HEK293 (cell line): ENCODE measurements around the gene RIPPLY2.

Source experiments
- CTCF ChIA-PET: fragments of 350-600 bp; formaldehyde crosslinking; extraction: SDS; loops from one replicate; lab custom pipeline; 2021; ENCODE audit warnings: antibody characterized with exemption; lab: Yijun Ruan, JAX
- POLR2A ChIA-PET: fragments of 300-600 bp; formaldehyde crosslinking; extraction: SDS; loops from one replicate; lab custom pipeline; 2020; ENCODE audit warnings: antibody characterized with exemption, inconsistent platforms; lab: Yijun Ruan, JAX
- H3K27ac ChIP-seq: fragments of 200-500 bp; sonication (Bioruptor generic); 2 replicates; pipeline ENCODE4 v1.5.1; 2014; ENCODE audit warnings: low read depth, low read length, control low read depth, inconsistent platforms; ENCODE audit errors: extremely low read depth
- H3K36me3 ChIP-seq, 2 experiments: fragments of 200-500 bp in 1 of 2; sonication (Bioruptor generic) in 1 of 2; 1 replicate in 1 of 2; 2 replicates in 1 of 2; pipeline ENCODE4 v1.5.1; 2014 to 2017; ENCODE audit warnings: inconsistent platforms in 2 of 2, low read length in 2 of 2; ENCODE audit not compliant: control insufficient read depth in 2 of 2, insufficient read depth in 1 of 2
- H3K4me1 ChIP-seq: fragments of 200-500 bp; sonication (Bioruptor generic); 2 replicates; pipeline ENCODE4 v1.5.1; 2014; ENCODE audit warnings: mild to moderate bottlenecking, low read length, inconsistent platforms; ENCODE audit not compliant: control insufficient read depth, insufficient read depth
- H3K4me3 ChIP-seq: 2 replicates; pipeline ENCODE4 v1.5.1; 2011; ENCODE audit warnings: low read depth, mild to moderate bottlenecking, control low read depth, low read length, moderate library complexity
- H3K9me3 ChIP-seq: fragments of 200-500 bp; sonication (Bioruptor generic); 2 replicates; pipeline ENCODE4 v1.5.1; 2014; ENCODE audit warnings: low read depth, low read length, inconsistent platforms; ENCODE audit not compliant: control insufficient read depth, insufficient read depth
- AEBP2 ChIP-seq: fragments of 450-650 bp; formaldehyde crosslinking; IDR thresholded peaks from 2 replicates; pipeline ENCODE4 v1.5.1; 2016; ENCODE audit warnings: missing biosample characterization, missing genetic modification characterization, borderline replicate concordance
- GLI4 ChIP-seq: fragments of 450-650 bp; formaldehyde crosslinking; IDR thresholded peaks from 2 replicates; pipeline ENCODE4 v1.5.1; 2016; ENCODE audit warnings: missing biosample characterization, missing genetic modification characterization
- SCRT1 ChIP-seq: fragments of 450-650 bp; formaldehyde crosslinking; IDR thresholded peaks from 2 replicates; pipeline ENCODE4 v1.5.1; 2016; ENCODE audit warnings: missing biosample characterization, missing genetic modification characterization, borderline replicate concordance
- SCRT2 ChIP-seq: fragments of 450-650 bp; formaldehyde crosslinking; IDR thresholded peaks from 2 replicates; pipeline ENCODE4 v1.5.1; 2016; ENCODE audit warnings: missing biosample characterization, missing genetic modification characterization
- ZNF211 ChIP-seq: fragments of 450-650 bp; formaldehyde crosslinking; IDR thresholded peaks from 2 replicates; pipeline ENCODE4 v1.5.1; 2016; ENCODE audit warnings: low read depth, missing biosample characterization, missing genetic modification characterization
- ZNF24 ChIP-seq: fragments of 450-650 bp; formaldehyde crosslinking; IDR thresholded peaks from 2 replicates; pipeline ENCODE4 v1.5.1; 2016; ENCODE audit warnings: missing biosample characterization, missing genetic modification characterization
- ZNF514 ChIP-seq: fragments of 450-650 bp; formaldehyde crosslinking; IDR thresholded peaks from 2 replicates; pipeline ENCODE4 v1.5.1; 2016; ENCODE audit warnings: missing biosample characterization, missing genetic modification characterization
- ZNF792 ChIP-seq: fragments of 450-650 bp; formaldehyde crosslinking; IDR thresholded peaks from 2 replicates; pipeline ENCODE4 v1.5.1; 2016; ENCODE audit warnings: missing biosample characterization, missing genetic modification characterization
- ZSCAN23 ChIP-seq: fragments of 450-650 bp; formaldehyde crosslinking; IDR thresholded peaks from 2 replicates; pipeline ENCODE4 v1.5.1; 2016; ENCODE audit warnings: missing biosample characterization, missing genetic modification characterization
- ZXDB ChIP-seq: fragments of 450-650 bp; formaldehyde crosslinking; IDR thresholded peaks from 2 replicates; pipeline ENCODE4 v1.5.1; 2016; ENCODE audit warnings: missing biosample characterization, missing genetic modification characterization
- TF ChIP-seq, protein P1 (sequence below): fragments of 450-650 bp; formaldehyde crosslinking; IDR thresholded peaks from 2 replicates; pipeline ENCODE4 v1.5.1; 2016; ENCODE audit warnings: missing biosample characterization, missing genetic modification characterization
- TF ChIP-seq, protein P2 (sequence below): fragments of 450-650 bp; formaldehyde crosslinking; IDR thresholded peaks from 2 replicates; pipeline ENCODE4 v1.5.1; 2017; ENCODE audit warnings: missing biosample characterization, missing genetic modification characterization
- TF ChIP-seq, protein P3 (sequence below): fragments of 450-650 bp; formaldehyde crosslinking; IDR thresholded peaks from 2 replicates; pipeline ENCODE4 v1.5.1; 2016; ENCODE audit warnings: missing biosample characterization, missing genetic modification characterization, low read depth

Gene RIPPLY2

DNA sequence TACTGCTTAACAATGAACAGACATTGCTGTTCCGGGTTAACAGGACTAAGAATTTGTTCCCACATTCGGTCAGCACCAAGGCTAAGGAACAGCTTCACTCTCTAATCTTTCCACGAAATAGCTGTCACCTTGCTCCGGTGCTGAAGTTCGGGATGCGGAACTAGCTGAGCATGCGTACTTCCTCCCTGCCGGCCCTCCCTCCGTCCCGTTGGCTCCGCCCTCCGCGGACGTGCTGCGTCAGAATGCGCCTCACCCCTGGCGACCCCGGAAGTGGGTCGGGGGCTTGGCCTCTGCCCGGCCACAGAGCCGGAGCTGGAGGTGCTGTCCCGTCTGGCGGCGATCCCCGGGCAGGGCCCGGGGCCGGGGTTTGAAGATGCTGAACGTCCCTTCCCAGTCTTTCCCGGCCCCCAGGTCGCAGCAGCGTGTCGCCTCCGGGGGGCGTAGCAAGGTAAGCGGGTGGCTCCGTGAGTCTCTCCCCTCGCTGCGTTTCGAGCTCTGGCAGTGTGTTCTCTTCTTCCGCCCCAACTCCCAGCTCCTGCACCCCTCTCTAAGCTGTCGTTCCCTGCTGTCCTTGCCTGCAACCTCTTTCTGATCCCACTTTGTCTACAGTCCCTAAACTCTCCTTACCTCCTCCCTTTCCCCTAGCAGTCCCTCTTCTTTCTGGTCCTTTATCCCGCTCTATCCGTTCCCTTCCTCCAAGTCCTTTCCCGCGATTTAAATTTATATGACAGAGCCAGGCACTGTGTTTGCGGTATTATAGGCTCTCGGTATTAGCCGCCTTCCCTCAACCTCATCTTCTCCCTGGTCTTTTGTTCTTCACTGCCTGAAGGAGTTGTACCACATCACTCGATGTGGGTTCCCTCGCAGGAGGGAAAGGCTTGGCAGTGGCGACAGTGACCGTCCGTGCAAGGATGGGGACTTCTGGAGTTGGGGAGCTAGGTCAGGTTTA, 6.5 kb downstream of the RIPPLY2 start, which contains the start of gene CYB5R4 (continued):
- TF ChIP-seq, protein P1, sequence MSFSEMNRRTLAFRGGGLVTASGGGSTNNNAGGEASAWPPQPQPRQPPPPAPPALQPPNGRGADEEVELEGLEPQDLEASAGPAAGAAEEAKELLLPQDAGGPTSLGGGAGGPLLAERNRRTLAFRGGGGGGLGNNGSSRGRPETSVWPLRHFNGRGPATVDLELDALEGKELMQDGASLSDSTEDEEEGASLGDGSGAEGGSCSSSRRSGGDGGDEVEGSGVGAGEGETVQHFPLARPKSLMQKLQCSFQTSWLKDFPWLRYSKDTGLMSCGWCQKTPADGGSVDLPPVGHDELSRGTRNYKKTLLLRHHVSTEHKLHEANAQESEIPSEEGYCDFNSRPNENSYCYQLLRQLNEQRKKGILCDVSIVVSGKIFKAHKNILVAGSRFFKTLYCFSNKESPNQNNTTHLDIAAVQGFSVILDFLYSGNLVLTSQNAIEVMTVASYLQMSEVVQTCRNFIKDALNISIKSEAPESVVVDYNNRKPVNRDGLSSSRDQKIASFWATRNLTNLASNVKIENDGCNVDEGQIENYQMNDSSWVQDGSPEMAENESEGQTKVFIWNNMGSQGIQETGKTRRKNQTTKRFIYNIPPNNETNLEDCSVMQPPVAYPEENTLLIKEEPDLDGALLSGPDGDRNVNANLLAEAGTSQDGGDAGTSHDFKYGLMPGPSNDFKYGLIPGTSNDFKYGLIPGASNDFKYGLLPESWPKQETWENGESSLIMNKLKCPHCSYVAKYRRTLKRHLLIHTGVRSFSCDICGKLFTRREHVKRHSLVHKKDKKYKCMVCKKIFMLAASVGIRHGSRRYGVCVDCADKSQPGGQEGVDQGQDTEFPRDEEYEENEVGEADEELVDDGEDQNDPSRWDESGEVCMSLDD = no peak
- TF ChIP-seq AEBP2 (no peak), ZSCAN23 (tag by site-specific recombination) (0 out of 2 replicates have a peak, but pooled peaks have one; percentile 55), ZNF211 (tag by site-specific recombination) (no peak)

GRCh38 chr6:83860359-83860755, 7.2 kb downstream of the RIPPLY2 start:
- CTCF ChIA-PET = interaction anchor here (0.6 to 2.9 kb wide), 16 partner anchors 10 to 638 kb away, joined by 3 to 11 read pairs (median 4); no protein-coding TSS in a partner anchor
- POLR2A ChIA-PET = interaction anchor here (0.6 to 1.7 kb wide), 8 partner anchors 10 to 1818 kb away, joined by 3 to 9 read pairs (median 5); no protein-coding TSS in a partner anchor
- TF ChIP-seq, protein P2, sequence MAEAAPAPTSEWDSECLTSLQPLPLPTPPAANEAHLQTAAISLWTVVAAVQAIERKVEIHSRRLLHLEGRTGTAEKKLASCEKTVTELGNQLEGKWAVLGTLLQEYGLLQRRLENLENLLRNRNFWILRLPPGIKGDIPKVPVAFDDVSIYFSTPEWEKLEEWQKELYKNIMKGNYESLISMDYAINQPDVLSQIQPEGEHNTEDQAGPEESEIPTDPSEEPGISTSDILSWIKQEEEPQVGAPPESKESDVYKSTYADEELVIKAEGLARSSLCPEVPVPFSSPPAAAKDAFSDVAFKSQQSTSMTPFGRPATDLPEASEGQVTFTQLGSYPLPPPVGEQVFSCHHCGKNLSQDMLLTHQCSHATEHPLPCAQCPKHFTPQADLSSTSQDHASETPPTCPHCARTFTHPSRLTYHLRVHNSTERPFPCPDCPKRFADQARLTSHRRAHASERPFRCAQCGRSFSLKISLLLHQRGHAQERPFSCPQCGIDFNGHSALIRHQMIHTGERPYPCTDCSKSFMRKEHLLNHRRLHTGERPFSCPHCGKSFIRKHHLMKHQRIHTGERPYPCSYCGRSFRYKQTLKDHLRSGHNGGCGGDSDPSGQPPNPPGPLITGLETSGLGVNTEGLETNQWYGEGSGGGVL (tag by site-specific recombination) = no peak
- peak; percentile 98 for TF ChIP-seq SCRT2 (tag by site-specific recombination)
- TF ChIP-seq ZNF24 = no peak
- TF ChIP-seq GLI4 (tag by site-specific recombination) = no peak
- no peak for TF ChIP-seq ZNF792 (tag by site-specific recombination)
- no peak for TF ChIP-seq ZNF514 (tag by site-specific recombination)
- no peak for TF ChIP-seq ZXDB (tag by site-specific recombination)
- peak; percentile 95 for TF ChIP-seq SCRT1 (tag by site-specific recombination)
- TF ChIP-seq, protein P3, sequence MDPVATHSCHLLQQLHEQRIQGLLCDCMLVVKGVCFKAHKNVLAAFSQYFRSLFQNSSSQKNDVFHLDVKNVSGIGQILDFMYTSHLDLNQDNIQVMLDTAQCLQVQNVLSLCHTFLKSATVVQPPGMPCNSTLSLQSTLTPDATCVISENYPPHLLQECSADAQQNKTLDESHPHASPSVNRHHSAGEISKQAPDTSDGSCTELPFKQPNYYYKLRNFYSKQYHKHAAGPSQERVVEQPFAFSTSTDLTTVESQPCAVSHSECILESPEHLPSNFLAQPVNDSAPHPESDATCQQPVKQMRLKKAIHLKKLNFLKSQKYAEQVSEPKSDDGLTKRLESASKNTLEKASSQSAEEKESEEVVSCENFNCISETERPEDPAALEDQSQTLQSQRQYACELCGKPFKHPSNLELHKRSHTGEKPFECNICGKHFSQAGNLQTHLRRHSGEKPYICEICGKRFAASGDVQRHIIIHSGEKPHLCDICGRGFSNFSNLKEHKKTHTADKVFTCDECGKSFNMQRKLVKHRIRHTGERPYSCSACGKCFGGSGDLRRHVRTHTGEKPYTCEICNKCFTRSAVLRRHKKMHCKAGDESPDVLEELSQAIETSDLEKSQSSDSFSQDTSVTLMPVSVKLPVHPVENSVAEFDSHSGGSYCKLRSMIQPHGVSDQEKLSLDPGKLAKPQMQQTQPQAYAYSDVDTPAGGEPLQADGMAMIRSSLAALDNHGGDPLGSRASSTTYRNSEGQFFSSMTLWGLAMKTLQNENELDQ = no peak
- H3K27ac ChIP-seq = no peak overlapping the region
- peak overlapping the region; percentile 91 for H3K4me3 ChIP-seq
- H3K9me3 ChIP-seq = no peaks in the 10 kb centered on the region
- H3K4me1 ChIP-seq = peaks cover 5% of the 10 kb centered on the region; the same call in 1 of the 2 replicates
- H3K36me3 ChIP-seq = peaks cover 0 to 14% of the 10 kb centered on the region in 2 experiments; a peak in 1 of 3 replicates
